NCI-H82 treated with DMSO at 0.1 percent for 48 hours (cell line): ENCODE measurements around the gene DIP2A.
A peak's percentile ranks its signal among the peaks of the same experiment; 100 is the strongest.

Source experiments
- DNase-seq: peaks from one replicate; lab custom pipeline; 2025; ENCODE audit not compliant: unreplicated experiment; lab: John Stamatoyannopoulos, UW

DIP2A gene

DNA sequence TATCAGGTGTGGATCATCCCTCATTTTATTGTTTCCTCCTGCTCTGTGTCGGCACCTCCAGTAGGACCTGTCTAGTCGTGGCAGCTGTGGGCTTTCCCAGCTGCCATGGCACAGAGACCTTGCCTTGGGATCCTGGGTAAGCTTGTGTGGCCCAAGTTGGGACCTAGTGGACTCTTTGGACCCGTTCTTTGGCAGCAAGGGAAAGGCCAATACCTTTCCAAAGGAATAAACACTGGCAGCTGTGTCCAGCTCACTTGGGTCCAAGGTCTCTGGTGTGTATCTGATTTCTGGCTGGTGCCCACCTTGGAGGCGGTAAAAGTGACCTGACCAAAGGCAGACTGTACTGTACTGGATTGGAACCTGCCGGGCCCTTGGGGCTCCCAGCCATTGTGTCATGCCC lies 21.8 kb downstream of the DIP2A start:
- no peak for DNase-seq

- no peak for DNase-seq
These were observed 23.6 kb downstream of the DIP2A start for GRCh38 chr21:46482225-46482845.

- DNase-seq, result no peak
These were observed 24.1 kb downstream of the DIP2A start for GRCh38 chr21:46482846-46483231.

GRCh38 chr21:46483300-46484295 lies 24.9 kb downstream of the DIP2A start:
- DNase-seq, result no peak

- no peak for DNase-seq
These were observed 27.9 kb downstream of the DIP2A start for GRCh38 chr21:46486481-46487126.

DNA sequence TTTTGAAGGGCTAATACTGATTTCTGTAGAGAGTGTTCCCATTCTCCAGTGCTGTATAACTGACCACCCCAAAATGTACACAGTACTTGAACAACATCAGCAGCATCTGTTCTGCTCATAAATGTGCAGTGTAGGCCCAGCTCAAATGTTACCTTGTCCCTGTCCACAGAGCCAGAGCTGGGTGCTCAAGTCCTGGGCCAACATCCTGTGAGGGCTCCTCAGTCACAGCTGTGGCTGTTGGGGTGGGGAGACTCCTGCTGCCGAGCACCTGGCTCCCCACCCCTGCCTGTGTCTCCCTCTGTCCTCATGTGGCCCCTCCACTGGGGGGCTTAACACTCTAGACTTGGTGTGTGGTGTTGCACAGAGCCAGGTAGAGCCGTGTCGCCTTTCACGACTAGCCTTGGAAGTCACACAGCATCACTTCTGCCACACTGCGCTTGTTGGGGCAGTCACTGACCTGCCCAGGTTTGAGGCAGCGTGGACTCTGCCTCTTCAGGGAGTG lies 30.5 kb downstream of the DIP2A start:
- no peak for DNase-seq

GRCh38 chr21:46489800-46490199 lies 31.1 kb downstream of the DIP2A start:
- DNase-seq, result no peak

DNA sequence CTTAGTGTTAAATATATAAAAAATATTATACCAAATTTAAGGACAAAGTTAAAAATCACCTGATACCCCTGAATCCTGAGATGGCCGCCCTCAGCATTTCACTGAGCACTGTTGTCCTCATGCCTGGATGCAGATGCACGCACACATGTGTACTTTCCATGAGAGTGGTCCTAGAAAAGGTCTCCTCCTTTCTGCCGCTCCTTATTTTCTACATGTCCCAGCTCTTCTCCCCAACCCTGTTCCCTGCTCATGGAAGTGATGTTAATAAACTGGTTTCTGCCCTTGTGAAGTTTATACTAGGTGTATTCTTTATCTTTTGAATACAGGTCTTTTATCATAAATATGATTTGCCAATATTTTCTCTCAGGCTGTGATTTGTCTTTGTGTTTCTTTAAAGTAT lies 32.9 kb downstream of the DIP2A start:
- DNase-seq, result no peak

- DNase-seq, result no peak
These were observed 34.2 kb downstream of the DIP2A start for GRCh38 chr21:46492851-46493250.

DNA sequence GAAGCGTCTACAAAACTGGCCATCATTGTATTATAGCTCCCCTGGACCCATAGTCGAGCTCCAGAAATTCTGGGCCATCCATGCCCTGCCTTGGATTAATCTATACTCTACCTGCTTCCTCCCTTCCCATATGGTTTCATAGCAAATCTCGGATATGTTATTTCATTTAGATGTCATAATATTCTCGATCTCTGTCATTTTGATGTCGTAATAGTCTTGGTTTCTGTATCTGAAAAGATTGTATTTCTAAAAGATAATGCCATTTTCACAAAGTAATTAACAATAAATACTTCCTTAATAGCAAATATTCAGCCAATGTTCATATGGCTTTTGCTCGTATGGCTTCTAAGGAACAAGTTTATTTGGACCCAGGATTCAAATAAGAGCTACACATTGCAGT lies 35.1 kb downstream of the DIP2A start:
- no peak for DNase-seq

DNA sequence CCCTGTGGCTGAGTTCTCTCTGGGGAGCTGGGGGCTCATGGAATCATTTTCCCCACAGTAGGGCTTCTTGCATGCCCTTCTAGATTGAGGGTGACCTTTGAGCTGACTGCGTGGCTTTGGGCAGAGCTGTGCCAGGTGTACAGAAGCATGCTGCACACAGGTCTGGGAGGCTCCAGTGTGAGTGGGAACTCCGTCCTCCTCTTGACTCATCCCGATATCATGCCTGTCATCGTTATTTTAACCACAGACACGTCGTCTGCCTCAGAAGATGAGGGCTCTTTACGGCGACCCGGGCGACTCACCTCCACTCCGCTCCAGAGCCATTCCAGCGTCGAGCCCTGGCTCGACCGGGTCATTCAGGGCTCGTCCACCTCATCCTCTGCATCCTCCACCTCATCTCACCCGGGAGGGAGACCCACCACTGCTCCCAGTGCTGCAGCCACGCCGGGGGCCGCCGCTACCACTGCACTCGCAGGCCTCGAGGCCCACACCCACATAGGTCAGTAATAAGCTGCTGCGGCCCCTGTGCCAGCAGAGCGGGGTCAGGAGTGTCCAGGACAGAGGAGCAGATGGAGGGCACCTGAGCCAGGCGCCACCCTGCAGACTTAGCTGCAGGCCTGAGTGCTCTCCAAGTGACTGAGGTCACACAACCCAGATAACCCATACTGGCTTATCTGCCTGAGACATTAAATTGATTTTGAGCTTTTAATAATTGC lies 39.8 kb downstream of the DIP2A start:
- no peak for DNase-seq

DNA sequence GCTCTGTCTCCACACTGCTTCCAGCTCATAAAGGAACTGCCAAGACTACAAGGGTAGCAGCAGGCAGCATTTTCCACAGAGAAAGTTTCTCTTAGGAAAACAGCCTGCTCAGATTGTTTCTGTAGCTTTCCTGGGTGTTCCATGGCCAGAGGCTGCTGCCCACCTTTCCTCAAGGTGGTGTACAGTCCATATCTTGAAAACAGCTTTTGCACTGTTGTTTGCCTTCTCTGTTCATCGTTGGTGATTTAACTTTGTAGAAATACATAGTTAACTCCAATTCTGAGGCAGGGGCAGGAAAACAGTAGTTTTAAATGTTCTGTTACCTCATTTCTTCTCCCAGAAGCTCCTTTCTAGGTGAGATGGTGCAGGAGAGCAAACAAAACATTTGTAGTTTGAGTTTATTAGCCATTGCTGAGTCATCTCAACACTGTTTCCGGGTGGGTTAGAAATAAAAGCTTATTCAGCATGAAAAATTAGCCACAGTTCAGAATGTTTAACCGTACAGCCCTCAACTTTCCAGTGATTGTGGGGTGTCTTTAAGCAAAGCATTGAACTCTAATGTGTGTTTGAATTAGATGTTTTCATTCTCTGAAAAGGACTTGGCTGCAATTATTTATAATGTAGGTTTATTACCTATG lies 41.7 kb downstream of the DIP2A start:
- DNase-seq, result no peak

DNA sequence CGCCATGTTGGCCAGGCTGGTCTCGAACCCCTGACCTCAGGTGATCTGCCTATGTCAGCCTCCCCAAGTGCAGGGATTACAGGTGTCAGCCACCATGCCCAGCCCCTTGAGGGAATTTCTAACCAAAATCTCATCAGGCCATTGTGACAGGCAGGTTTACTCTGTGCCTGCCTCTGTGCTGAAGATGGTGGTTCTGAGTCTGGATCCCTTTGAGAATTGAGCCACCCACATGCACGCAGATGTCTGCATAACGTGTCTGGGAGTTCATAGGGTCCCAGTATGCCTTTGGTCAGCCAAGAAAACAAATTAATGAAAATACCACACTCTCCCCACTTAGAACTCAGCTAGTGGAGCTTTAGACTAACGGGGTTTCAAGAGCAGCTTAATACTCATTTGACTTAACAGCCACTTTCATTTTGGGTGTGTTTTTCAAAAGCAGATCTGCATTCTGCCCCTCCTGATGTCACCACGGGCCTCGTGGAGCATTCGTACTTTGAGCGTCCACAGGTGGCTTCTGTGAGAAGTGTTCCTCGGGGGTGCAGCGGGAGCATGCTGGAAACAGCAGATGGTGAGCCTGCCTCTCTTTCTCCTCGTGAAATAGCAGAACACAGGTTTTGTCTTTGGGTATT lies 45.3 kb downstream of the DIP2A start:
- no peak for DNase-seq

- DNase-seq, result no peak
These were observed 46.0 kb downstream of the DIP2A start for GRCh38 chr21:46504666-46505065.

DNA sequence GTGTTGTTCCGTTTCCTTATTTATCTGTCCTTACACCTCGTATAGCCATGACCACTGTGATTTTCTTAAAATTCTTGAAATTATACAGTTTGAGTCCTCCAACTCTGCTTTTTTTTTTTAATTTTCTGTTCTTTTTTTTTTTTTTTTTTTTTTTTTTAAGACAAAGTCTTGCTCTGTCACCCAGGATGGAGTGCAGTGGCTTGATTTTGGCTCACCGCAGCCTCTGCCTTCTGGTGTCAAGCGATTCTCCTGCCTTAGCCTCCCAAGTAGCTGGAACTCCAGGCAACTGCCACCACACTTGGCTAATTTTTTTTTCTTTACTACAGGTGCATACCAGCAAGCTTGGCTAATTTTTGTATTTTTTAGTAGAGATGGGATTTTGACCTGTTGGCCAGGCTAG lies 48.9 kb downstream of the DIP2A start:
- no peak for DNase-seq

GRCh38 chr21:46509741-46510502 lies 51.2 kb downstream of the DIP2A start:
- DNase-seq, result peak; percentile 96

DNA sequence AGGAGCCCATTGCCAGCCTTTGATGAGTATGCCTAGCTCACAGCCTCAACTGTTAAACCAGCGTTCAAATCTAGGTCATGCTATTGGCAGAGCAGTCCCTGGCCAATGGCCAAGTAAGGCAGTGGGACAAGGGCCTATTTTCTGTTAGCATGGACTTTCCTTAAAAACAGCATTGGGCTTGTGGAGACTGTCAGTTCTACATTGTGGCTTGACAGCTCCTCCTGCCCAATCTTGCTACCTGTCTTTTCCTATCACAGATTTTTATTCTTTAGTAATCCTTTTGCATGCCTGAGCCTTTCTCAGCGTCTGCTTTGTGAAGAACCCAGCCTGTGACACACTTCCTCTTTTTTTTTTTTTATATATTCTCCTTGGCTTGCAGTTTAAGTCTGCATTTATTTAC lies 56.4 kb downstream of the DIP2A start:
- no peak for DNase-seq

GRCh38 chr21:46516068-46516467 lies 57.4 kb downstream of the DIP2A start:
- DNase-seq, result no peak

DNA sequence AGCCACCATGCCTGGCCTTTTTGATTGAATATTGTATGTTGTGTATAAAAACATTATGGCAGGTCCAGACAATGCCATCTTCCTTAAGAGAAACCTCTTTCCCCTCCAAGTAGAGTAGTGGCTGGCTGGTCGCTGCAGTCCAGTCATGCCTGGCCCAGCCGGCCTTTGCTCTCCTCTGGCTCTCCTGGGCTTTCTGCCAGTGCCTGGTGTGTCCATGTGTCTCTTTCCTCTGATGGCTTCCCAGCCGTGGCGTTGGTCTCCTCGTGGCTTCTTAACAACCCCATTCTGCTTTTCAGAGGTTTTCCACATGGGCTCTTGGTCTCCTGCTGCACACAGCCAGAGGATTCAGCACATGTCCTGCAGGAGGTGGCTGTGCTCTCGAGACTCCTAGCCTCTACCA lies 58.7 kb downstream of the DIP2A start:
- no peak for DNase-seq
